Kidney capillary endothelial cell (primary cell): Measurements from ENCODE around the gene GRM2.

Source experiments
- DNase-seq: peaks from one replicate; pipeline ENCODE4 v3.0.0-alpha.2; 2018; ENCODE audit warnings: low spot score

The GRM2 gene

GRCh38 chr3:51680663-51681230 is 26.1 kb upstream of the GRM2 start:
- no peak for DNase-seq

GRCh38 chr3:51681453-51681852 is 25.4 kb upstream of the GRM2 start:
- DNase-seq: no peak

GRCh38 chr3:51682079-51682478 is 24.8 kb upstream of the GRM2 start:
- DNase-seq: peak; percentile 87

- no peak for DNase-seq
These were observed 24.3 kb upstream of the GRM2 start for GRCh38 chr3:51682526-51682925.

- DNase-seq: no peak
These were observed 23.3 kb upstream of the GRM2 start for GRCh38 chr3:51683566-51683965.

- DNase-seq: no peak
These were observed 21.7 kb upstream of the GRM2 start for GRCh38 chr3:51684971-51685751.

- DNase-seq: no peak
These were observed 20.8 kb upstream of the GRM2 start for GRCh38 chr3:51686056-51686455.

- DNase-seq: peak; percentile 87
These were observed 20.2 kb upstream of the GRM2 start for GRCh38 chr3:51686512-51687215.

GRCh38 chr3:51687431-51688205 is 19.2 kb upstream of the GRM2 start:
- DNase-seq: no peak

GRCh38 chr3:51688206-51688600 is 18.7 kb upstream of the GRM2 start:
- DNase-seq: no peak

- DNase-seq: no peak
These were observed 15.8 kb upstream of the GRM2 start for GRCh38 chr3:51691021-51691420.

GRCh38 chr3:51691949-51692348 is 14.9 kb upstream of the GRM2 start:
- no peak for DNase-seq

GRCh38 chr3:51692980-51693395 is 13.9 kb upstream of the GRM2 start:
- DNase-seq: no peak

- no peak for DNase-seq
These were observed 9.9 kb upstream of the GRM2 start for GRCh38 chr3:51696954-51697353.

- no peak for DNase-seq
These were observed 8.7 kb upstream of the GRM2 start for GRCh38 chr3:51698209-51698608.

- no peak for DNase-seq
These were observed 6.5 kb upstream of the GRM2 start for GRCh38 chr3:51700403-51700802.

GRCh38 chr3:51702156-51702555 is 4.7 kb upstream of the GRM2 start:
- DNase-seq: no peak

- no peak for DNase-seq
These were observed 3.7 kb upstream of the GRM2 start for GRCh38 chr3:51703068-51703760.

- DNase-seq: no peak
These were observed 2.9 kb upstream of the GRM2 start for GRCh38 chr3:51703761-51704510.

- DNase-seq: no peak
These were observed 2.3 kb upstream of the GRM2 start for GRCh38 chr3:51704511-51704950.
